Heart left ventricle (tissue), 16 donors: Measurements from ENCODE around the gene NME3. TPM values are rescaled to one million over a fixed set of nuclear protein-coding genes. Genes with fewer than 3 reads are reported as not detected.
A peak's percentile ranks its signal among the peaks of the same experiment; 100 is the strongest.

ENCODE experiments used
- ATAC-seq, 4 donors: fragments of 200-7000 bp; cut with Tn5 transposase; one replicate each; pipeline ENCODE4 v1.9.1; 2020 to 2022; ENCODE audit warnings: moderate library complexity in 4 of 4, mild to moderate bottlenecking in 3 of 4, moderate number of reproducible peaks in 1 of 4
- DNase-seq, 5 donors: peaks; one replicate each; pipeline ENCODE4 v3.0.0-alpha.2; 2020
- H3K27ac ChIP-seq, 12 donors: fragments of 200-600 bp; sonication (generic) in 4 of 12; one replicate each; pipeline versions ENCODE4 v1.5.0 to v1.8.0; 2016 to 2022; ENCODE audit warnings: mild to moderate bottlenecking in 2 of 12
- H3K27me3 ChIP-seq, 9 donors: fragments of 200-600 bp; sonication (generic) in 2 of 9; one replicate each; pipeline versions ENCODE4 v1.5.1 to v1.8.0; 2016 to 2022; ENCODE audit warnings: mild to moderate bottlenecking in 3 of 9
- H3K36me3 ChIP-seq, 9 donors: fragments of 200-600 bp; sonication (generic) in 2 of 9; one replicate each; pipeline versions ENCODE4 v1.5.0 to v1.8.0; 2018 to 2022; ENCODE audit warnings: mild to moderate bottlenecking in 2 of 9
- H3K4me1 ChIP-seq, 12 donors: fragments of 200-600 bp; sonication (generic) in 4 of 12; one replicate each; pipeline versions ENCODE4 v1.5.0 to v1.8.0; 2016 to 2022; ENCODE audit warnings: mild to moderate bottlenecking in 3 of 12
- H3K4me3 ChIP-seq, 12 donors: fragments of 200-600 bp; sonication (generic) in 4 of 12; one replicate each; pipeline versions ENCODE4 v1.5.0 to v1.8.0; 2017 to 2022; ENCODE audit warnings: mild to moderate bottlenecking in 9 of 12, moderate library complexity in 4 of 12
- H3K9me3 ChIP-seq, 12 donors: fragments of 200-600 bp; sonication (generic) in 4 of 12; one replicate each; pipeline versions ENCODE4 v1.5.0 to v1.8.0; 2016 to 2022; ENCODE audit warnings: mild to moderate bottlenecking in 1 of 12
- POLR2A ChIP-seq, 2 donors: fragments of 450-650 bp; IDR thresholded peaks; one replicate each; pipeline ENCODE4 v1.6.1; 2017; ENCODE audit warnings: antibody characterized with exemption in 2 of 2, mild to moderate bottlenecking in 2 of 2, moderate library complexity in 2 of 2
- WGBS, 4 donors: extraction: QIAGEN DNeasy Blood & Tissue Kit in 2 of 4; methylation state at CpG; one replicate each; pipeline versions ENCODE4 v1.1.5 to v1.1.7; 2013 to 2018; 5-methylcytosine and 5-hydroxymethylcytosine counted together
- intact Hi-C, 10 donors: fragments of 100-400 bp; cut with DNase I; formaldehyde crosslinking; loops; one replicate each; pipeline versions ENCODE4 v1.11.1 to v1.14.2; 2022
- polyA plus RNA-seq, 2 donors: library from polyadenylated mRNA; stranded (reverse); fragments of 200-250 nt; gene quantifications; one replicate each; pipeline ENCODE4 v1.2.3, GENCODE V29; 2013
- total RNA-seq, 9 donors: library from RNA; depleted of rRNA in 2 of 9; stranded (reverse); fragments of >200 nt in 2 of 9; fragmentation: NEBNext Ultra II Directional in 3 of 9; extraction: Animal tissue kit (Norgen Biotek cat#: 25700) in 3 of 9; gene quantifications; one replicate each; pipeline versions ENCODE4 v1.1.0 to v1.2.4, GENCODE V29; 2016 to 2023
- TF ChIP-seq, protein P1 (sequence below), 12 donors: fragments of 200-600 bp; sonication (generic) in 4 of 12; IDR thresholded peaks; one replicate each; pipeline versions ENCODE4 v1.5.0 to v1.8.0; 2018 to 2022; ENCODE audit warnings: antibody characterized with exemption in 12 of 12, mild to moderate bottlenecking in 5 of 12
- donor health status: ischemic (EF 13 %, LVEDD 7.1; RV severe dilation, severe dysfunction).
- donor health status: healthy with polysubstance abuse.
- donor health status: DM: no; HTN: yes; CAD: no.
- donor health status: DM: no; HTN: no; CAD: no.
- donor health status: ischemic (EF 25% LVEDD 6.9; RV normal size, moderate dysfunction).
- donor health status: ischemic (EF 25% LVEDD 5.7; RV mildly dilated, moderate dysfunction).
- donor health status: healthy.
- donor health status: DM: yes; HTN: yes; CAD: no.
- donor health status: ischemic (EF 35%, LVEDD 5.7; RV mildly dilated, moderate dysfunction).
- donor health status: nonischemic (EF 11% LVEDD 7.7; RV severe dilation, severe dysfunction).
- donor health status: DM: yes; HTN: yes; CAD: no.
- donor health status: PGD.
- donor health status: ischemic (EF 29% LVEDD 5.4; RV normal size, mild dysfunction).
- donor health status: nonischemic (EF 23%, LVEDD 6.1; RV moderate dilation, normal function).

Gene NME3
- total and polyA plus RNA-seq, 11 donors, result 24.4 to 86.4 (median 31.3) TPM

DNA sequence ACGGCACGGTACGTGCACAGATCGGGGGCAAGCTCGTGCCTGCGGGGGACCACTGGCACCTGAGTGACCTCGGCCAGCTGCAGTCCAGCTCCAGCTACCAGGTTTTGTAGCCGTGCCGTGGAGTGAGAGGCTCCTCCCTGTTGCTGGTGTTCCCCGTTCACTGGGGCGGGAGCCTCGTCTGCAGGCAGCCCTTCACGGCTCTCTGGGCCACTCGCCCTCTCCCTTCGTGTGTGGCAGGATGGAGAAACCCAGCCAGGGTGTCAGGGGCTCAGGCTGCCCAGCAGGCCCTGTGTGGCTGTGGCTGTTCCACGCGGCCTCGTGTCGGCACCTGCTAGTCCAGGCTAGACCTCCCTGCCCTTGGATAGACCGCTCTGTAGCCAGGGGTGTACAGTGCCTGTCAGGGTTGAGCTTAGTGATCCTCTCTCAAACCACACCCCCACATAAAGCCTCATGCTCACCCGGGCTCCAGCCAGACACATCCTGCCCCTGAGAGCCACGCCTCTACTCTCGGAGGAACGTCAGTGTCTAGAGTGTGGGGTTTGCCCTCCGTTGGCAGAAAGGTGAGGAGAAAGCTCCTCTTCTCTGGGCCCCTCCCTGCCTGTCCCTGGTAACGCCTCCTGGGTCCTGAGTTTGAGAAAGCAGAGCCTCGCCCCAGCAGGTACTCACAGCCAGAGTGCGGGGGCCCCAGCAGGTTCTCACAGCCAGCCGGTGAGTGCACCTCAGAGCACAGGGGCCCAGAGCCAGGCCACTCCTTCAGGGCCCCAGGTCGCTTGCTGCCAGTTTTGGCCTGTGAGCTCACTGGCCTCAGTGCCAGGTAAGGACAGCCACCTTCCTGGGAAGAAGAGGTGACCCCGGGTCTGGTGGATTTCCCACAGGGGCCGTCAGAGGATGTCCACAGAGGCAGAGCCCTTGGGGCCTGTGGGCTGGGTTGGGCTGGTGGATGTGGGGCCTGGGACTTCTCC lies 27.7 kb downstream of the NME3 start:
- H3K4me3 ChIP-seq, result no peak overlapping the region
- H3K9me3 ChIP-seq, result no peaks in the 10 kb centered on the region
- no peak for TF ChIP-seq POLR2A (IDR thresholded peaks at IDR 0.05)
- TF ChIP-seq, protein P1, sequence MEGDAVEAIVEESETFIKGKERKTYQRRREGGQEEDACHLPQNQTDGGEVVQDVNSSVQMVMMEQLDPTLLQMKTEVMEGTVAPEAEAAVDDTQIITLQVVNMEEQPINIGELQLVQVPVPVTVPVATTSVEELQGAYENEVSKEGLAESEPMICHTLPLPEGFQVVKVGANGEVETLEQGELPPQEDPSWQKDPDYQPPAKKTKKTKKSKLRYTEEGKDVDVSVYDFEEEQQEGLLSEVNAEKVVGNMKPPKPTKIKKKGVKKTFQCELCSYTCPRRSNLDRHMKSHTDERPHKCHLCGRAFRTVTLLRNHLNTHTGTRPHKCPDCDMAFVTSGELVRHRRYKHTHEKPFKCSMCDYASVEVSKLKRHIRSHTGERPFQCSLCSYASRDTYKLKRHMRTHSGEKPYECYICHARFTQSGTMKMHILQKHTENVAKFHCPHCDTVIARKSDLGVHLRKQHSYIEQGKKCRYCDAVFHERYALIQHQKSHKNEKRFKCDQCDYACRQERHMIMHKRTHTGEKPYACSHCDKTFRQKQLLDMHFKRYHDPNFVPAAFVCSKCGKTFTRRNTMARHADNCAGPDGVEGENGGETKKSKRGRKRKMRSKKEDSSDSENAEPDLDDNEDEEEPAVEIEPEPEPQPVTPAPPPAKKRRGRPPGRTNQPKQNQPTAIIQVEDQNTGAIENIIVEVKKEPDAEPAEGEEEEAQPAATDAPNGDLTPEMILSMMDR (IDR thresholded peaks at IDR 0.05), result no peak
- intact Hi-C loops, result no loop called here
- 90 to 92% (median 91%) methylated on average over 29 to 32 of the region's 32 CpGs for WGBS, 4 donors
- no peak for ATAC-seq
- H3K27ac ChIP-seq, result no peak overlapping the region
- H3K27me3 ChIP-seq, result no peaks in the 10 kb centered on the region
- H3K36me3 ChIP-seq, result peaks cover 0 to 63% (median 58%) of the 10 kb centered on the region in 9 donors
- no peaks in the 10 kb centered on the region for H3K4me1 ChIP-seq
- no peak for DNase-seq

DNA sequence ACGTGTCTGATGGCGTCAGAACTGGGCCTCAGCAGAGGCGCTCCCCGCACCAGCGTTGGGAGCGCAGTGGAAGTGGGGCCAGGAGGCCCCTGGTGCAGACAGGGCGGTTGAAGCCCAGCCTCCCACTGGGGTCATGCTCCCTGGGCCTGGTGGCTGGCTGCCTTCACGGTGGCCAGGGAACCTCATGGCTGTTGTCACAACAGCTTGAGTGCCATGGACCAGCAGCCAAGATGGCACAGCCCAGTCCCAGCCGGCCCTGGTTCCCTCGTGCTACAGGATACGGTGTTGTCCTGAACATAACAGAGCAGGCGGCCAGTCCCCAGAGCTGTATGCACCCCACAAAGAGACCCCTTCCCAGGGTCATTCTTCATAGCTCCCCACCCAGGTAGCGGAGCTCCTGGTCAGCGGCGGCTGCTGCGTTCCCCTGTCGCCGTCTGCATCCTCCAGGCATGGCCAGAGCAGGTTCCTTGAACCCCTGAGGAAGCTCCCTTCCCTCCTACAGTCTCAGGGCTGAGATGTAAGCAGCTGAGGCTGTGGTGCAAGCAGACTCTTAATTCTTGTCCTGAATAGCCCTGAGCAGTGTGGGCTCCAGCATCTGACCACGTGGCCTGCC lies 29.7 kb downstream of the NME3 start:
- no peaks in the 10 kb centered on the region for H3K4me1 ChIP-seq
- intact Hi-C loops, result no loop called here

DNA sequence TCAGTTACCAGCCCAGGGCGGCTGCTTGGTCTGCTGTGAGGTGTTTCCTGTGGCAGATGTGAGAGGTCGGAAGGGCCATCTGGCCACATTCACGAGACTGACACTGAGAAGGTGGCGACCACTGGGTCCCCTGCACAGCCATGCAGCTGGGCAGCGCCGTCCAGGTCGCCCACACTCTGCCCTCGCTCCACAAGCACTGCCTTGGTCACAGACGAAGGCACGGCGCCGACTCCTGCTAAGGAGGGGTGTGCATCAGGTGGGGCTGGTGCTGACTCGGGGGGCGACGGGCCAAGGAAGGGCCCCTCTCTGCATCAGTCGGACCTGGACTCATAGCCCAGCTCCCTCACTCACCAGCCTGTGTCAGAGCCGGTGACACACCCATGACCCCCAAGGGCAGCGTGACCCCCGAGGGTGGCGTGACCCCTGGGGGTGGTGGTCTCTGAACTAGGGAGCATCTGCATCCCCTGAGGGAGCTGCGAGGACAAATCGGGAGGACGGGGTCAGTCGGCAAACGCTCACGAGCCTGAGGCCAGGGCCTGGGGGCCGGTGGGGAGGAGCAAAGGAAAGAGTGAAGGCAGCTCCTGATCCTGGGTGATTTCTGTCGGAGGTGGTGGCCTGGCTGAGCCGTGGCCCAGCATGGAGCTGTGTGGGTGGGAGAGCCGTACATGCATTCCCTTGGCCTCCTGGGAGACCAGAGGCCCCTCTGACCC lies 30.4 kb downstream of the NME3 start:
- no peaks in the 10 kb centered on the region for H3K4me1 ChIP-seq
- H3K27me3 ChIP-seq, result no peaks in the 10 kb centered on the region
- ATAC-seq (peak in 1 of 4 donors; percentile 9), DNase-seq (no peak)
- TF ChIP-seq, protein P1 (IDR thresholded peaks at IDR 0.05), result no peak
- no peak for TF ChIP-seq POLR2A (IDR thresholded peaks at IDR 0.05)
- no peak overlapping the region for H3K27ac ChIP-seq
- H3K4me3 ChIP-seq, result no peak overlapping the region
- H3K9me3 ChIP-seq, result no peaks in the 10 kb centered on the region
- 90 to 92% (median 91%) methylated on average over 29 to 30 of the region's 30 CpGs for WGBS, 4 donors
- intact Hi-C loops, result no loop called here
- peaks cover 0 to 40% (median 39%) of the 10 kb centered on the region in 9 donors for H3K36me3 ChIP-seq

More for the DNA sequence above, 29.7 kb downstream of the NME3 start:
- no peaks in the 10 kb centered on the region for H3K9me3 ChIP-seq
- H3K27ac ChIP-seq, result no peak overlapping the region
- H3K36me3 ChIP-seq, result peaks cover 0 to 45% (median 40%) of the 10 kb centered on the region in 9 donors
- no peak for TF ChIP-seq POLR2A (IDR thresholded peaks at IDR 0.05)
- TF ChIP-seq, protein P1 (IDR thresholded peaks at IDR 0.05), result no peak
- WGBS, 4 donors, result 88 to 93% (median 89%) methylated on average over 17 to 19 of the region's 19 CpGs
- H3K4me3 ChIP-seq, result no peak overlapping the region
- peak in 3 of 4 donors; percentile 22 to 53 (median 52) for ATAC-seq
- no peak for DNase-seq
- H3K27me3 ChIP-seq, result no peaks in the 10 kb centered on the region
